SKM-1 (cell line): Measurements from ENCODE around the gene FAM53B.

Source experiments
- DNase-seq: peaks from one replicate; lab custom pipeline; 2025; ENCODE audit not compliant: unreplicated experiment; lab: John Stamatoyannopoulos, UW

Gene FAM53B

DNA sequence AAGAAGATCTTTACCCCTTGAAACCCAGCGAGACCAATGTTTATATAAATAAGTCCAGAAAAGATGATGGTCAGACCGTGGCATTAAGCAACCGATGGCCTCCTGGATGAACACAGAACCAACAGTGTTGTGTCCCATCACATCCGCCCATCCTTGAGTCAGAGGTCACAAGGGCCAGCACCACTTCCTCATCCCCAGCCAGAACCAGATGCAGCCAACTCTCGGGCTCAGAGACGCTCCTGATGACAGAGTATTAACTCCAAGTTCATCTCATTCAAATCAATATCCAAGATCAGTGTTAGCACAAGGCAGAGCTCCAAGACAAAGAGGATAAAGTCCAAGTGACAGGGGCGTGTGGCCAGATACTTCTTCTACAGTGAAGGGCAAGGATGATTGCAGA is 63.5 kb downstream of the FAM53B start:
- DNase-seq, result no peak

DNA sequence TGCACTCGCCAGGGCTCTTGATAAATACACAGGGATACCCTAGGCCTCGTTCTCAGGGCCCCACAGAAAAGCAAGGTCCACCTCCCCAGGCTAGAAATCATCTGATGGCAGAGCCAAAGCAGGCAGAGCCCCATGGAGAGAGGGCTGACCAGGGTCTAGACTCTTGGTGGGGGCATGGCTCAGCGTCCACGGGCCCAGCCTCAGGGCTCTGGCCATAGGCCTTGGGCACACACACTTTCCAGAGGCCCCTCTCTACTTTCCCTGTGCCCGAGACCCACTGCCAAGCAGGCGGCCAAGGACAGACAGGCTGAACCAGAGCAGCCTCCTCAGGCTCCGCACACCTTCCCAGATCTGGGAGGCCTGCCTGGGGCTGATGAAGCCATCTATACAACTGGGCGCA is 64.8 kb downstream of the FAM53B start:
- DNase-seq, result no peak

DNA sequence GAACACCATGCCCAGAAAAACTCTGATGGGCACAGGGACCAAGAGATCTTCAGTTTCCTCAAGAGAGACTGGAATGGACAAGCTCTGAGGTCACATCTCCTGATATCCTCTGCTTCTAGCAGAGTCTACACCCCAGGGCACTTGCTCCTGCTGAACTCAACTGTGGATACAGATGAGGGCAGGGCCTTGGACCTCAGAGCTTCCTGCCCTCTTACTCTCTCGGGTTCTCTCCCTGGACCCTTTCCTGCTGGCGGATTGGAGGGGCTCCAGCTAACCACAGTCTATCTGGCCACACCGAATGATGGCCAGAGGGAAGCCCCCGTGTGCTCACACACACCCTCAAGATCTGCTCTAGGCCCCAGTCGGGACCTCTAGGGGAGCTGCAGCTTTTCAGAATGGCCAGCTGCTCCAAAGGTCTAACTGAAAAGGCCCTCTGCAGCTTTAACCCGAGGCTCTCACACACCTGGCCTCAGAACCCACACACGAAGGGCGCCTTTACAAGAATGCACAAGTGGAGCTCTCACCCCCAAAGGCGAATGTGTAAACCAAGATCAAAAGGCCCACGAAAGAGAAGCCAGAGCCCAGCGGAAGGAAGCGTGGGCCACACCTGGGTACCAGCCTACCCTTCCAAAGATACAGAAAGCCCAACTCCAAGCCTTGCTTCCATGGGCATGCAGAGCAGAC is 65.5 kb downstream of the FAM53B start:
- no peak for DNase-seq

DNA sequence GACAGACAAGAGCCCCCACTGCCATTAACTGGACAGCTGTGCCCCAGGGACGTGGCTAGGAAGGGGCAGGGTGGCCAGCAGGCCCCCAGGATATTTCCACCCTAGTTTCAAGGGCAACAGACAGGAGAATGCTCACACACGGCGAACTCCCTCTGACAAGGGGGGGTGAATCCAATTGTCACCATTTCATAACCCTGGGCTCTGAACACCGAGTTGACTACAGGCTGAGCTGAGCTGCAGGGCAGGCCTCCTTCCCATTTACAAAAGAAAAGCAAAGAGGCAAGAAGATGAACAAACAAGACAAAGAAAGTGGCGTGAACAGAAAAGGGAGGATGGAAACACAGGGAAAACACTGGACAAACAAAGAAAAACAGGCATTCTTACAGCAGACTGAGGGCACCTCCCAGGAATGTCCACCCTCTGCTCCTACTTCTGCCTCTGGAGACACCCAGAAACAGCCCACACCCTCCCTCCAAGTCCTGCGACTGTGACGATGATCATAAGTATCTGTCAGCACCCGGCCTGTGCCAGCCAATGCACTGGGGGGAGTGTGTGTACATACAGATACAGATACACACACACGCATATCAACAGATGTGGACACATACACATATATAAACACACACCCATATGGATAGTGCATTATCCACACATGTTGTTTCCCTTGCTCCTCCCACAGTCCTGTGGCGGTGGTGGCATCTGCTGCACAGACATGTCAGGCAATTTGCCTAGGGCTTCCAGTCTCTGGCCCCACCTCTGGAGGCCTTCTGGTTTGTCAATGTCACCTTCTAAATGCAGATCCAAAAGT is 66.2 kb downstream of the FAM53B start:
- no peak for DNase-seq

DNA sequence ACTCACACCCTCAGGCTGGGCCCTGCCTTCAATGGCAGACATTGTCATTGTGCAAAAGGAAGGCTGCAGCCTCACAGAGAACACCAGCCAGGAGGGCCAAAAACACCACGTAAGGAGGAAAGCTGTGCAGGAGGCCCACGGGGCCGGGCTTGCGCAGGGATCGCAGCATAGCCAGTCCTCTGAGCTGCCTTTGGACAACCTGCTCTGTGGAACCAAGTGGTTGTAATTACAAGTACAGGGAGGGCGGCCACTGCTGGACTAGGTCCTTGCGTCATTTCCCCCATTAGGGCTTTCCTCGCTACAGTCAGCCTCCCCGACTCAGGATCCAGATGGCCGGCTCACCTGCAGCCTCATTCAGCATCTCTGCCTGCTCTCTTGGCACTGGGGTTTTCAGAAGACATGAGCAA is 66.9 kb downstream of the FAM53B start:
- DNase-seq, result no peak

DNA sequence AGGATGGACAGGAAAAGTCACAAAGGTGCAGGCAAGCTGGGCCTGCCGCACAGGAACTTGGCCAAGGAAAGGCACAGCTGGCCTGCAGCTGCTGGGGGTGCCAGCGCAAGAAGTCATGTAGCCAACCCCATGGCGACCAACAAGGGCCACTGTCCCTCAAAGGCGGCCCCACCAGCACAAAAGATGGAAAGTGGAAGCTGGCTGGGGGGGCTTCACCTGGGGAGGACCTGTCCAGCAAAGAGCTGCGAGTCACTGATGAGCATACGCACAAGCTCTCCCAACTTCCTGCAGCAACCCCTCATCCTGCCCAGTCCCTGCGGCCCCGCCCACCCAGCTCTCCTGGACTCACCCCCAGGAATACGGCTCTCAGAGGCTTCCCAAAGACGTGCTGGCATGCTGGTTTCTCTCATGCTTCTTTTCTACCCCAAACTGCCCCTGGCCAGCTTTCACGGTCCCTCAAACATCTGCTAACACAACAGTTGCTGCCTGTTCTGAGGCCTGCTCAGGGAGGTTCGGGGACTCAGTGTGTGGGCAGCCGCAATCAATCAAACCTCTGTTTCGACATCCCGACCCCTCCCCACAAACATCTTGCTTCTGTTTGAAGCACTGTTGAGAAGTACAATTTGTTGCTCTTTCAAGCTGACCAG is 67.6 kb downstream of the FAM53B start:
- DNase-seq, result no peak

DNA sequence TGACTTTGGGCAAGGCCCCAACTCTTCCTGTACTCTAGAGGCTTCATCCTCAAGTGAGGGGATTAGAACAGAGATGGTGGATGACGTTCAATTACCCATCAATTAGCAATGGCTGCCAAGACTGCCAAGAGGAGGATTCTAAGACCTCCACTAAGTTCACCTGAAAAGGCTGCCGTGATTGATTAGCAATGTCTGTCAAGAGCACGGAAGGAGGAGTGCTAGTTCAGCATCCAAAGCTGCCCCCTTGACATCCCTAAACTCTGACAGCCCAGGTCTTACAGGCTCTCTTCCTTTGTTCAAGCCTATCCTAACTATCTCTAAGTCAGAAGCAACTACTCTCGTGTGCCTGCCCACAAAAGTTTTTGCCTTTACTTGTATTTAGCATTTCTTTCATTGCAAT is 68.4 kb downstream of the FAM53B start:
- no peak for DNase-seq

DNA sequence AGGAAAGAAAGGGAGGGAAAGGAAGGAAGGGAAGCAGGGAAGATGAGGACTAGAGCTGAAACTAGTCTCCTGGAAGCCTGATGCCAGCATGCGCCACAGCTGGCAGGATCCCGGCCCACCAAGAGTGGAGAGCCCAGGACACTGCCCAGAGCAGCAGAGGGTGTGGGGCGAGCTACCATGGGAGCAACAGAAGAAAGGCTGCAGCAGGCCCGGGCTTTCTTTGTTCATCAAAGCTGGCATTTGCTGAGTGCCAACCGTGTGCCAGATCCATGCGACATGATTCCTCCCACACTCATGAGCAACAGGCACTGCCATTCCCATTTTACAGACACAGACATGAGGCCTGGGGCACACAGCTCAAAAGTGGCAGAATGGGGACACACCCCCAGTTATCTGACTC is 68.9 kb downstream of the FAM53B start:
- no peak for DNase-seq

DNA sequence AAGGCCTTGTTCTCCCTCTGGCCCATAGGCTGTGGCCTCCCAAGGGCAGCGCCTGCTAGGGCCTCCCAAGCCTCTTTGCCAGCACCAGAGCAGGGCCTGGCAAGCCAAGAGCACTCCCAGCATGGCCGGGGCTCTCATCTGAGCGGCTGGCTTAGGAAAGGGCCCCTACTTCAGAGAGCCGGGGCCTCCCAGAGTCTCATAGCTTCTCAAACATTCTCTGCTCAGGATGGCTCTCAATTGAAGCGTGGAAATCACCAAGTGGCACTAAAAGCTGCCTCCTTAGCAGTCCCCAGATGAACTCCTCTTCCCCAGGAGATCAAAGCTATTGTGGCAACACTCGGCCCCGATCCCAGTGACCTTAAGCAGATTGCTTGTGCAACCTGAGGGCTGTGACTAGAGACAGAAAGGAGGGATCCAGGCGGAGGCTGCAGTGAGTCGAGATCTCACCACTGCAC is 69.4 kb downstream of the FAM53B start:
- DNase-seq, result no peak

DNA sequence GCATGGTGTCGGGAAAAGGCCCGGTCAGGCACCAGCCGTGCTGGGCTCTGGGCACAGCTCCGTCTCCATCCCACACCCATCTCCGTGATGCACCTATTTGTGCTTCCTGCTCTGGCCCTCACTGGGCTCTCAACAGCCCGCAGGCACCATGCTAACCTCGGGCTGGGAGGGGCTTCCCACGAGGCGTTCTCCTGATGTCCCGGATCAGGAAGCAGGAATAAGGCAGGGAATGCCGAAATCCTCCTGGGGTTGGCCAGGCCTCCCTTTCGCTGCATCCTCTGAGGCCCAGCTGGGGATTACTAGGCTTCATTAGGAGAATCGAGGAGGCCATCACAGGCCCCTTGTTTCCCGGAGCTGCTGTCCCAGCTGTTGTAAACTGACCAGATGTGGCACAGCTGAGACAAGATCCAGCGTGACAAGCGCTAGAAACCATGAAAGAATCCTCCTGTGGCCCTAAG is 72.0 kb downstream of the FAM53B start:
- DNase-seq, result no peak

DNA sequence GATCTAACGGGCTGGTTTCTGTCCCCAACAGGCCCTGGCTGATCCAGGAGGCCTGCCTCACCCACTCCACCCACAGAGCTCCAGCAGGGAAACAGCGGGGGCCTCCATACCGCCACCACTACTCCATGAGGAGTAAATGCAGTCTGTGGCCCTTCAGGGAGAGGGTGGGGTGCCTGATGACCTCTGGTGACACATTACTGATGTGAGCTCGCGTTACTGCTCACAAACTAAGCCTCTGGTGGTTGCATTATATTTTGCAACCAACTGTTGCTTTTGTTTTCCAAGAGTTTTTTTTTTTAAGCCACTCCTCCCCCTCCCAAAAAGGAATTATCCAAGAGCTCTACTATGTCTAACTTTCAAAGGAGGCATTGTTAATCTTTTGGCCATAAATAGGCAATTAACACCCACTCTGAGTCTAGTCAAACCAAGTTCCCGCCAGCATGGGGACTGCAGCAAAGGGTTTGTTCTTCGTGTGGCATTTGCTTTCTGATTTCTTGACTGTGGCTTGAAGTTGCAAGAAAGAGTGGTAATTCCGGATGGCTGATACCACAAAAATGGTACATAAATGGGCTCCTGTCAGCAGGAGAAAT is 72.6 kb downstream of the FAM53B start:
- no peak for DNase-seq

DNA sequence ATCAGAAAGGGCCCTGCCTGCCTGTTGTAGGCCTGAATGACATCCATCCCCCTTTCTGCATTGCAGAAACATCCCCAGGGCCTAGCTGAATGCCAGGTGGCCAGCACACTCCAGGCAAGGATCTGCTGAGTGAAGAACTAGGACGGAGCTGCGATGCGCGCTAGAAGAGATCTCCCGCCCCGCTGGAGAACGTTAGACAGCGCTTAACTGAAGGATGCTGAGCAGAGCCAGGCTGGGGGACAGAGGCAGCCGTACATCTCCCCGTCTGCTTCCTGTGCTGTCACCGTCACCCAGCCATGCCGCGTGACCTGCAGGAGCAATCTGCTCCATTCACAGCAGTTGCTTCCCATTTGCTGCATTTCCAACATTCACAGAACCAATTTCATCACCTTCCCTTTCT is 73.3 kb downstream of the FAM53B start:
- DNase-seq, result no peak

DNA sequence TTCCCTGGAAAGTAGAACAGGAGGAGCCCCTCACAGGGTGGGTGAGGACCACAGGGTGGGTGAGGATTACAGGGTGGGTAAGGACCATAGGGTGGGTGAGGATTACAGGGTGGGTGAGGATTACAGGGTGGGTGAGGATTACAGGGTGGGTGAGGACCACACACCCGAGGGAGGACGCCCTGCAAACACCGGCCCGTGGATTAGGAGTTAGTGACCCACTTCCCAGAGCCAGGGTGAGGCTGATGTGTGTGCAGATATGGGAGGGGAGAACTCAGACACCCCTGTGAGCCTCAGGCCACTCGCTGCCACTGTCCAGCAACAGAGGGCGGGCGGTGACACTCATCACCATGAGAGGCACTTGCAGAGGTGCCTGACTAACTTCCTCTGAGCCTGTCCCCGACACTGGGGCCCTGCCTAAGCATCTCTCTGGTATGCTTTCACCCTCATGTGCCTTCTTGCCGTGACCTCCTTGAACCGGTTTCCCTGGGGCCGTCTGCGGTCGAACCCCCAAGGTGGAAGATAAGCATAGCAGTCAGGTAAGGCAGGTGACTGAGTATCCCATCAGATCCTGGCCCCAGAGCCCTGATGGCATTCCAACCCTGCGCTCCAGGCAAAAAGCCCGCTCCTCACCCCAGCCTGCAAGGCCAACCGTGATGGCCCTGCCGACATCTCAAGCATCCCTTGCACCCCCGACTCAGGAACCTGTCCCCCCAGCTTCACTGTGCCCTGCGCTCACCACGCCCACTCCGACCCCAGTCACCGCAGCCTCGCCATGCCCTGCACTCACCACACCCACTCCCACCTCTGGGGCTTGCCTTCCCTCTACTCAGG is 74.1 kb downstream of the FAM53B start:
- DNase-seq, result no peak

DNA sequence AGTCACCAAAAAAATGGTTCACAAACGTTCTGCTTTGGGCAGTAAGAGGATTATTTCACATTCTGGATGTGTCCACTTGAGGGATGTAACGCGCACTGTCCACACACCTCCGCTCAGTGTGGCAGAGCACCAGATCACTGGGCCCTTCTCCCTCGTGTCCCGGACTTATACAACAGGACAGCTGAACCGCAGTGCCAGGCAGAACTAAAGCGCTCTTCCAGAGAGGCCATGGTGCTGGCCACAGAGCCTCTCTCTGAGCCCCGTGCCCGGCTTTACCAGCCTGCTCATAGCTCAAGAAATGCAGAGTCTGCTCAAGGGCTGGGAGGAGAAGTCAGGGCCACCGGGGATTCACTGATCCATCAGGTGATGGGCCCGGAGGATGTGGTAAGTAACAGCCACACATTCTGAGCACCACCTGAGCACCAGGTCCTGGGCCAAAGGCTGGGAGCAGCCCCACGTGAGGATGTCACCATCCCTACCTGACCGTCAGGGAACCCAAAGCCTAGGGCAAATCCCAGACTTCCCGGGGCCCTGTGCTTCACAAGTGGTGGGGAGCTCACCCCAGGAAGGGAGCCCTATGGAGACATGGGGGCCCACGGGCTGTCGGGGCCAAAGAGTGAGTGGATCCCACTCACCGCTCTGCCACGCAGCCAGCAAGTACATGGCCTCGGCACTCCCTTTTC is 74.9 kb downstream of the FAM53B start:
- no peak for DNase-seq

DNA sequence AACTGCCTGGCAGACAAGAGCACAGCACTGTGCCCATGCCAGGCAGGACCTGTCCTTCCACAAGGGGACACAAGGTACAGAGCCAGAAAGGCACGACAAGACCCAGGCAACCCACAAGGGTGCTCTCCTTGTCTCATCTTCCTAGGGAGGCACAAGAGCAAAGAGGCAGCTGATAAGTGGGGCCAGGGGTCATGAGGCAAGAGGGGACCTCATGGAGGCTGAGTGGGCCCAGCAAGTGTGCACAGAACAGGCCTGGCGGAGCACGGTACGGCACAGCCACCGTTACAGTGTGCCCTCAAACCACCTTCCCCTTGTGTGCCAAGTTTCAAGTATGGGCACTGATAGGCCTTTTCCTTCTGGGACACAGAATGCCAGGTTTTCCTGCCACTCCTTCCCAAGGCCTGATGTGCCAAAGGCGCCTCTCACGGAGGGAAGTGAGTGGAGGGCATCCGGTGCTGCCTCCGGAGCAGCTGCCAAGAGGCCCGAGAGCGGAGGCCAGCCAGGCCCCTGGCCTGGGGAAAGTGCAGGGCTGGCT is 75.6 kb downstream of the FAM53B start:
- no peak for DNase-seq

DNA sequence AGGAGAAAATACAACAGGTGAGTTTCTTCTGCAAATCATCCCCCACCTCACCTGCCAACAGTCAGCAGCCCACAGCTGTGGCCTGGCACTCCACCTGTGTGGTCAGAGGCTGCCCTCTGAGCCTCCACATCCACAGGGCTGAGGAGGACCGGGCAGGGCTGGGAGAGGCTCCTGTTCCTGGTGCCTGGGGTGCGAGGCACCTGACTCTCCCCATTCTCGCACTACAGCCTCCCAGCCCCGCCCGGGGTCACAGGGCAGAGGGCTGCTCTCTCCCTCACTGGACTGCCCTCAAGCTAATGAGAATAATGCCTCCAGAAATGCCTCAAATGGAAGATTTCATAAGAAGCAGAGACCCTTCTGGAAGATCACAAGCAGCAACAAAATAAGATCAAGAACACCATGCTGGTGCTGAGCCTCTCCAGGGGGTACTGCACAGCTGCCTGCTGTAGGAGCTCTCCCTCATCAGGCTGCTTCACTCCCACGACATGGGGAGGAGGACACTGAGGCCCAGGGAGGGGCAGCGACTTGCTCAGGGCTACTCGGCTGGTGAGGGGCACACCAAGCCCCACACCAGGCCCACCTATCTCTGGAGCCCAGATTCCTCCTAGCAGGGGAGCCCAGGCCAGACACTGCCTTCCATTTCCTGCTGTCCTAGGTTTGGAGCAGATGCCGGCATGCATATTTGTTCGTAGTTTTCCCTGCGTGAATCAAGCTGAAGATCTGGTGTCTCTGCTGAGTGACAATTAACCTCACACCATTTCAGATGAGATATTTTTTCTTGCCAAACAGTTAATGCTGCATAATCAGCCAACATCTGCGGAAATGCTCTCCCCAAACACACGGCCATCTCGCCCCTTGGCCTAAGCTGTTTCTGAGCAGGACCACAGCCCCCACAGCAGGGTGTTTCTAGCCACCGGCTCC is 76.5 kb downstream of the FAM53B start:
- no peak for DNase-seq

DNA sequence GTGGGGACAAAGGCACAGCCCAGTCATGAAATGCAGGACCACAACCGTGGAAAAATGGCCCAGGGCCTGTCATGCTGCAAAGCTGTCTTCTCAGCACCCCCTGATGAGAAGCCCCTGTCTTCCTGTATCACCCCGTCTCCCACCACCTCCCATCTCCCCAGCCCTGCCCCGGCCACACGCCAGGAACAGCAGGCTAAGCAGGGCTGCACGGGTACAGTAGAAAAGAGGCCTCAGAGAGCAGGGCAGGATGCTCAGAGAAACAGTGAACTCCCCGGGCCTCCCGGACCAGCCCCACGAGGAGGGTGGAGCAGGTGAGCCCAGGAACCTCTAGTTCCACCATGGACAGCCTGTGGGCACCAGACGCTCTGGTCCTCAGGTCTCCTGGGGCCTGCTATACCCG is 77.7 kb downstream of the FAM53B start:
- DNase-seq, result no peak

DNA sequence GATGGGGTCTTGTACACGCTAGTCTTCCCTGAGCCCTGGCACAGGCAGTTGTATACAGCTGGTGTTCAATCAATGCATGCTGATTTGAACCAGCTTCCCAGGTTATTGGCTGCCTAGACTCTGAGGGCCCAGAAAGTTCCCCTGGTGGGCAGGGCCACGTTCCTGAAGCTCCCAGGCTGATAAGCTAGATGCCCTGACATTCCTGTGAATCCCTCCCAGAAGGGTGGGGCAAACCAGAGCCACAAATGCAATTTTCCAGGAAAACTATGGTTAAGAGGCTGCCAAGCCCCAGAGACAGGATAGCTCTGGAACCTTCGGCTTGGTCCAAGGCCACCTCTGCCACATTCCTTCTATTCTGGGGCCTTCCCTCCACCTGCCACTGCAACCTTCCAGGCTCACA is 78.2 kb downstream of the FAM53B start:
- no peak for DNase-seq

DNA sequence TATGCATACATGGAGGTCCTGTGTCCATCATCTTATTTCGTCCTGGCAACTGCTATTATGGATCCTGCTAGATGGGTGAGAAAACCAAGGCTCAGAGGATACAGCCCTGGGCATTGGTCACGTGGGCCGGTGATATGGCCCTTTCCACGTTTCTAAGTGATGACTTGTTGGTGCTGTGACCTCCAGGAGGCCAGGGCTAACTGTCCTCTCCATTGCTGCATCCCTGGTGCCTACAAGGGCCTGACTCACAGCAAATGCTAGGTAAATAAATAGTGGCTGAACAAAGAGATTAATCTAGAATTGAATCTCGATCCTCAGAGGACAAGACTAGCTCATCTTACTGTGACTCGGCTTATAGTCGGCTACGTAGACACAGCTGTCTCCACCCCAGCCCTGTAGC is 78.6 kb downstream of the FAM53B start:
- no peak for DNase-seq
